NCI-H1930 (cell line): Measurements from ENCODE around the gene RMI2.

Experiments
- DNase-seq, 2 experiments: peaks; one replicate each; lab custom pipeline; 2025; lab: John Stamatoyannopoulos, UW

RMI2 gene

DNA sequence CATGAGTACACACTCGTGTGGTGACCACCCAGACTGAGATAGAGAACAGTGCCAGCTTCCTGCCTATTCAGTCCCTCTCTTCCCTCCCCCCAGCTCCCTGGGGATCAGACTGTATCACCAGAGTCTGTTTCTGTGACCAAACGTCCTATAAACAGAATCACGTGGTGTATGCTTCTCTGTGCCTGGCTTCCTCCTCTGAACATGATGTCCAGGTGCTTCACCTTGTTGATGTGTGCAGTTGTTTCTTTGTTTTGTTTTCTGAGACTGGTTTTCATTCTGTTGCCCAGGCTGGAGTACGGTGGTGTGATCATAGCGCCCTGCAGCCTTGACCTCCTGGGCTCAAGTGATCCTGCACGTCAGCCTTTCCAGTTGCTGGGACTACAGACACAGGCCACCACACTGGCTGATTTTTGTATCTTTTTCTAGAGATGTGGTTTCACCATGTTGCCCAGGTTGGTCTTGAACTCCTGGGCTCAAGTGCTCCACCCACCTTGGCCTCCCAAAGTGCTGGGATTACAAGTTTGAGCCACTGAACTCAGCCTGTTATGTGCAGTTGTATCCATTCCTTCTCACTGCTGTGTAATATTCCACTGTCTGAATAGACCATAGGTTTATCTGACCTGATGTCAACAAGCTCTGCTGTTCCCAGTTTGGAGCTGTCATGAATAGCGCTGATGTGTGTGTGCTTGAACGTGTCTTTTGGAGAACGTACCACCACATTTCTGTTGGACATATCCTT is 35.2 kb upstream of the RMI2 start:
- no peak for DNase-seq

DNA sequence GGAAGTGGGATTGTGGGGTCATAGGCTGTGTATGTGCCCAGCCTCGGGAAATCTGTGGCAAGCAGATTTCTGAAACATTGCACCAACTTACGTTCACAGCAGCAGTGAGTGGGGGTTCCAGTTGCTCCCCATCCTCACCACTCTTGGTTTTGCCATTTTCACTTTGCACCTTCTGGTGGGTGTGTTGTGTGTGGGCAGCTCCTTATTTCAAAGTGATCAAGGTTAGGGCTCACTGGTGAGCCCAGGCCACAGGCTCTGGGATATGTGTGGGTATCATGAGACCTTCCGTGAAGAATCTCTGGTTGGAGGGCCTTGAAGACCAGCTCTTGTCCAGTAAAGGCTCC is 34.7 kb upstream of the RMI2 start:
- DNase-seq: no peak

GRCh38 chr16:11310997-11311561 is 34.2 kb upstream of the RMI2 start:
- no peak for DNase-seq

GRCh38 chr16:11312718-11313492 is 32.4 kb upstream of the RMI2 start:
- no peak for DNase-seq

DNA sequence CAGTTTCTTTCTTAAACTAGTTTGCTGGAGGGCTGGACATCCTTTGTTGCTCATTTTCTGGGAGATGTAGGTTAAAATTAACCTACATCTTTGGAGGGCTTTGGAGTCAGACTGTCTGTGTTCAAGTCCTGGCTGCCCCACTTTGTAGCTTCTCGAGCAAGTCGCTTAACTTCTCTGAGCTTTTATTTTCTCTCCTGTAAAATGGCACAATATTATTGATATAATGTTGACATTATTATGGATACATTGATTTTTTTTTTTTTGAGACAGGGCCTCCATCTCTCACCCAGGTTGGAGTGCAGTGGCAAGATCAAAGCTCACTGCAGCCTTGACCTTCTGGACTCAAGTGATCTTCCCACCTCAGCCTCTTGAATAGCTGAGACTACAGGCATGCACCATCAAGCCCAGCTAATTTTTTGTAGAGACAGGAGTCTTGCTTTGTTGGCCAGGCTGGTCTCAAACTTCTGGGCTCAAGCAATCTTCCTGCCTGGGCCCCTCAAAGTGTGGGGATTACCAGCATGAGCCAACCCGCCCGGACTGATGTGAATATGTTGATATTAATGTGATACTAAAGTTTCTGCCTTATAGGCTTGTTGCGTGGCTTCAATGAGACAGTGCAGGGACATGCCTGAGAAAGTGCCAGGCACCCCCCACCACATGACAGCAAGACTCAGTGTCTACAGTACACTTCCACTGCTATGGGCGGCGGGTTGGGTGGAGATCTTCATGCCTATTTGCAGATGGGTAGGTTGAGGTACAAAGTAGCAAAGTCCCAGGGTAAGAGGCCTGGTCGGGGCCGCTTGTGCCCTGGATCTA is 31.6 kb upstream of the RMI2 start:
- DNase-seq: no peak

DNA sequence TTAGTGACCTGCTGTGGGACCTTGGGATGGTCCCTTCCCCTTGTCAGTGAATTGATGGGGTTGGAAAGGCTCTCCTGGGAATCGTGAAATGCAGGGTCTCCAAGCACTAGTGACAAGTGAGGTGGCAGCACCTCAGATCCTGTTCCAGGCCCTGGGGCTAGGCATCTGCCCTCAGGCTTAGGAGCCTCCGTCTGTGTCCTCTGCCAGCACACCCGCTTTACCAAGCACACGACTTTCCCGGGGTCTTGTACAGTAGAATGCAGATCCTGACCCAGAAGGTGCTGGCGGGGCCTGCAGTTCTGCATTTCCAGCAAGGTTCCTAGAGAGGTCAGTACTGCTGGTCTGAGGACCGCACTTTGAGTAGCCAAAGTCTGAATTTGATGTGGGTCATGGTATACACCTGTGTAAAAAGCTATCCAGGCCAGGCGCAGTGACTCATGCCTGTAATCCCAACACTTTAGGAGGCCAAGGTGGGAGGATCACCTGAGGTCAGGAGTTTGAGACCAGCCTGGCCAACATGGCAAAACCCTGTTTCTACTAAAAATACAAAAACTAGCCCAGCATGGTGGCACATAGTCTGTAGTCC is 30.9 kb upstream of the RMI2 start:
- no peak for DNase-seq

DNA sequence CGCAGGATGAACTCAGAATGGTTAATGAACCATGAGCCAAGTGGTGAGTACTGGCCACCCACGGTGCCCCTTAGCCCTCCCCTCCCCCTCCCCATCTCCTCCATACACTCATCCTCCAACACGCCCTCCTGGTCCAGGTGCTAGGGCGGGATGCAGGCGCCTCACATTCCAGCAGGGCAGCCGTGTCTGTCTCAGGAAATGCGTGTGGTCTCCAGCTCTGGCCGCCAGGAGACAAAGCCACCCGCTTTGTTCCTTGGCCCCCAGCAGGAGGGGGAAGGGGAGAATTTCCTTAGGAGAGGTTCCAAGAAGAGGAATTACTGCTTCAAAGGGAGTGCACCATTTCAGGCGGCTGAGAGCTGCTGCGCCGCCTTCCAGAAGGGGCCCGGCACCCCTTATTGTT is 29.7 kb upstream of the RMI2 start:
- DNase-seq: no peak

DNA sequence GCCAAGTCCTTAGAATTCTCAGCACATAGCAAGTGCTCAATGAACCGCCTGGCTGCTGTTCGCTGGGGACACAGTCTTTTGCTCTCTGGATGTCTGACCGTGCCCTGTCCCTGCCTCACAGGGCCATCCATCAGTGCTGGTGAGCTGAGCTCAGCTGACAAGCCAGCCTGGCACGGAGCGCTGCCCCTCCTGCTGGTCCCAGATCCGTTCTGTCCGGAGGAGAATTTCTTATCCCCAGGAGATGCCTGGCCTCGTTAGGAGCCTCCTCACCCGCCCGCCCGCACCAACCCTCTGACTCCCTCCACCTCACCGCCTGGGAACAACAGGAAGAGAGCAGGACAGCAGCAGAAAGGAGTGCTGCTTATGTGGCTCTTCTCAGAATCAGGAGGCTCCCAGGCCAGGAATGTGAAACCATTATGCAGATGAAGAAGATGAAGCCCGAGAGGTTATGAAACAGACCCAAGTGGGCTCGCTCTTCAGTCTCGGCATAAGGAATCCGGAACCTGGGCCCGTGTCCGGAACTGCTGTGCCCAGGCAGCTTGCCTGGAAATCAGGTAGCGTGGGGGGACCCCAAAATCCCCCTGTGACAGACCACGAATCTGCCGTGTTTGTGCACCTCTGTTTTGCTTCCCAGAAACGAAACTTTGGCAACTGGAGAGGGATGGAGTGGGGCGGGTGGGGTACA is 28.8 kb upstream of the RMI2 start:
- no peak for DNase-seq

DNA sequence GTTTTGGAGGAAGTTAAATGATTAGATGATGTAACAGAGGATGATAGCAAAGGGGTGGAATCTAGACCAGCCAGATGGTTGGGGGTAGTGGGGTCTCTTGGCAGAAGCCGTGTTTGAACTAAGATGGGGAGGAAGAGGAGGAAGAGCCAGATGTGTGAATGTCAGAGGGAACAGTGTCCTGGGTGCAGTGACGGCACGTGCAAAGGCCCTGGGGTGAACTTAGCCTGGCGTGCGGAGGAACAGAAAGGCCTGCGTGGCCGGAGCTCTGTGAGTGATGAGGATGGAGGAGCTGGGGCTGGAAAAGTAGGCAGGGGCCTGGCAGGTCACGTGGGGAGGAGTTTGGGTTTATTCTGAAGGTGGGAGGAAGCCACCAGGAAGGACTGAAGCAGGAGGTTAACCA is 26.4 kb upstream of the RMI2 start:
- DNase-seq: no peak

DNA sequence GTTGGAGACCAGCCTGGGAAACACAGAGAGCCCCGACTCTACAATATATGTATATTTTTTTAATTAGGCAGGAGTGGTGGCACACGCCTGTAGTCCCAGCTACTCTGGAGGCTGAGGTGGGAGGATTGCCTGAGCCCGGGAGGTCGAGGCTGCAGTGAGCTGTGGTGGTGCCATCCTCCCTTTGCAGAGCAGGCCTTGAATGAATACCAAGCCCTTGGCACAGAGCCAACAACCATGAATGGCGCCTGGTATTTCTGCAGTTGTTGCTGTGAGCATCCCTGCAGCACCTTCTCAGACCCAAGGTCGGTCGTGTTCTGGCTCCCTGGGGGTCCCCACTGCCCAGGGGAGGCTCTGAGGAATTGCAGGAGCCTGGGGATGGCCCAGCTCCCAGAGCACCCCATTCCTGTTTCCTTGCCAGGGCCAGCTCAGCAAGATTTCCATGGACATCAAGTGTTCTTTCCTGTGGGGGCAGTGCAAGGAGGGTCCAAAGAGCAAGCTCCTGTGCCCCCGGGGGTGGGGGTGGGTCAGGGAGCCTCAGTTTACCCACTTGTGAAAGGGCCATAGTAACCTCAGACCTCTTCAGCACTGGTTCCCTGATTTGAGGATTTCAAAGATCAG is 25.6 kb upstream of the RMI2 start:
- no peak for DNase-seq

DNA sequence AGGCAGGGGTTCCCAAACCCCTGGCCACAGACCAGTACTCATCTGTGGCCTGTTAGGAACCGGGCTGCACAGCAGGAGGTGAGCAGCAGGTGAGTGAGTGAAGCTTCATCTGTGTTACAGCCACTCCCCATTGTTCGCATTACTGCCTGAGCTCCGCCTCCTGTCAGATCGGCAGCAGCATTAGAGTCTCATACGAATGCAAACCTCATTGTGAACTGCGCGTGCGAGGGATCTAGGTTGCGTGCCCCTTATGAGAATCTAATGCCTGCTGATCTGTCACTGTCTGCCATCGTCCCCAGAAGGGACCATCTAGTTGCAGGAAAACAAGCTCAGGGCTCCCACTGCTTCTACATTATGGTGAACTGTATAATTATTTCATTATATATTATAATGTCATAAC is 25.1 kb upstream of the RMI2 start:
- DNase-seq: no peak

DNA sequence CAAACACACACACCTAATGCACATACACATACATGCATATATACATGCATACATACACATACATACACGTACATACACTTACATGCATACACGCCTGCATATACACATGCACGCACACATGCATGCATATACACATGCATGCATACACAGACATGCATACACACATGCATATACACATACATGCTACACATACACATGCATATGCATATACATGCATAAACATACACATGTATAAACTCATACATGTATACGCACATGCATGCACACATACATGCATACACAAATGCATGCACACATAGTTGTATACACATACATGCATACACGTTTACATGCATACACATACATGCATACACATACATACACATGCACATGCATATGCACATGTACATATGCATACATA is 23.6 kb upstream of the RMI2 start:
- no peak for DNase-seq

DNA sequence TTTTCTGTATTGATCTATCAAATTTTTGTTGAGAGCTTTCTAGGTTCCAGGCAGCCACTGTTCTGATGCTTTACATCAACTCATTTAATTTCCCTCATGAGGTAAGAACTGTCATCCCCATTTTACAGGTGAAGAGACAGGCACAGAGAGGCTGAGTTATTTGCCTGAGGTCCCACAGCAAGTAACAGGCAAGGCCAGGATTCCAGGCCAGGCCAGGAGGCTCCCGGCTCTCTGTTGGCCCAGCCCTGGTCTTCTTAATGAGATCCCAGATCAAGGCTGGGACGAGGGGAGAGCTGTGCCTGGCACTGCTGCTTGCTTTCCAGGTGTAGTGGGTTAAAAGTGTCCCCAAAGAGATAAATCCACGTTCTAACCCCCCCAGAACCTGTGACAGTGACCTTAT is 22.4 kb upstream of the RMI2 start:
- DNase-seq: no peak

DNA sequence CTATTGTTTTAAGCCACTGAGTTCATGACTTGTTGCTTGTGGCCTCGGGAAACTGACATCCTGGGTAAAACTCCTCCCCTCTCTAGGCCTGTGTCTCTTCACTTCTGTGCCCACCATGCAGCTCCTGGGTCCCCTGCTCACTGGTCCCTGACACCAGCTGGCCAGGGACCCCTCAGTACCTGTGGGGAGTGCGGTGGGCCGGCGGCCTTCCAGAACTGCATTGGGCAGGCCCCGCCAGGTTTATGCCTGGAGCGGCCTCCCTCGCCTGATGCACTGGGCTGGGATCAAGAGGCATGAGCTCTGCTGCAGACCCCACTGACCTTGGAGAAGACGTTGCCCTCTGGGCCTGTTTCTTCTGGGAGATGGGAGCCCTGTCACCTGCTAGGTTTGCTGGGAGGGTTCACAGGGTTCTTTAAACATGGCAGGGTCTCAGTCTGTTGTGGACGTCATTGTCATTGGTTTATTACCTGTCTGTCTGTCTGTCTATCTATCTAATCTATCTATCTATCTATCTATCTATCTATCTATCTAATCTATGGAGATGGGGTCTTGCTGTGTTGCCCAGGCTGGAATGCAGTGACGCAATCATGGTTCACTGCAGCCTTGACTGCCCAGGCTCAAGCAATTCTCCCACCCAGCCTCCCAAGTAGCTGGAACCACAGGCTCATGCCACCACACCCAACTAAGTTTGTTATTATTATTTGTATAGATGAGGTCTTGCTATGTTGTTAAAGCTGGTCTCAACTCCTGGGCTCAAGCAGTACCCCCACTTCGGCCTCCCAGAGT is 21.5 kb upstream of the RMI2 start:
- DNase-seq: no peak

GRCh38 chr16:11325404-11326083 is 19.7 kb upstream of the RMI2 start:
- no peak for DNase-seq

- no peak for DNase-seq
These were observed 19.0 kb upstream of the RMI2 start for GRCh38 chr16:11326084-11326736.

- DNase-seq: no peak
These were observed 18.5 kb upstream of the RMI2 start for GRCh38 chr16:11326737-11327276.

GRCh38 chr16:11327277-11328171 is 17.7 kb upstream of the RMI2 start:
- no peak for DNase-seq
